NCI-H2029 treated with DMSO at 0.1 percent for 48 hours (cell line): ENCODE data around the gene OASL.
"Not testable (repeated sequence)": the region's sequence is repeated elsewhere in the genome, so short reads cannot be mapped to it uniquely, and the experiment has no call there.

Source experiments
- DNase-seq: peaks from one replicate; lab custom pipeline; 2025; lab: John Stamatoyannopoulos, UW

The OASL gene

GRCh38 chr12:121038861-121039668 is at the start of gene OASL:
OASL (minus strand) TSS chr12:121039246; CDS start chr12:121038971, 275 bp downstream.
- DNase-seq = no peak

- DNase-seq = no peak
These were observed 49.1 kb upstream of the OASL start for GRCh38 chr12:121088195-121088585.

GRCh38 chr12:121087467-121088194 is 48.6 kb upstream of the OASL start:
- DNase-seq = no peak

- no peak for DNase-seq
These were observed 47.8 kb upstream of the OASL start for GRCh38 chr12:121086781-121087295.

- DNase-seq = no peak
These were observed 46.7 kb upstream of the OASL start for GRCh38 chr12:121085506-121086353.

GRCh38 chr12:121085069-121085468 is 46.0 kb upstream of the OASL start:
- DNase-seq = no peak

- DNase-seq = no peak
These were observed 45.2 kb upstream of the OASL start for GRCh38 chr12:121084229-121084628.

GRCh38 chr12:121080909-121081308 is 41.9 kb upstream of the OASL start:
- DNase-seq = no peak

GRCh38 chr12:121079736-121080272 is 40.8 kb upstream of the OASL start:
- no peak for DNase-seq

- DNase-seq = not testable (repeated sequence)
These were observed 38.4 kb upstream of the OASL start for GRCh38 chr12:121077440-121077839.

- DNase-seq = not testable (repeated sequence)
These were observed 36.9 kb upstream of the OASL start for GRCh38 chr12:121075911-121076310.

GRCh38 chr12:121072147-121072546 is 33.1 kb upstream of the OASL start:
- DNase-seq = no peak

- no peak for DNase-seq
These were observed 30.2 kb upstream of the OASL start for GRCh38 chr12:121069206-121069605.

GRCh38 chr12:121065345-121065744 is 26.3 kb upstream of the OASL start:
- no peak for DNase-seq

GRCh38 chr12:121064586-121064985 is 25.5 kb upstream of the OASL start:
- not testable (repeated sequence) for DNase-seq

GRCh38 chr12:121064116-121064515 is 25.1 kb upstream of the OASL start:
- no peak for DNase-seq

GRCh38 chr12:121062391-121063045 is 23.5 kb upstream of the OASL start:
- no peak for DNase-seq

GRCh38 chr12:121061831-121062230 is 22.8 kb upstream of the OASL start:
- DNase-seq = no peak

GRCh38 chr12:121060149-121061001 is 21.3 kb upstream of the OASL start:
- no peak for DNase-seq
